Activated CD4-positive, alpha-beta T cell treated with anti-CD3 and anti-CD28 coated beads, Interleukin-10, Interleukin-2, amounts not matched to agents 100 ng/mL and 50 ng/mL, durations not matched to agents 16 hours and 8 hours (primary cell): ENCODE results near the gene ADAMTSL2.

Experiments
- DNase-seq: peaks from one replicate; pipeline ENCODE4 v3.0.0-alpha.2; 2020

The ADAMTSL2 gene

GRCh38 chr9:133591116-133591910, 56.8 kb downstream of the ADAMTSL2 start:
- no peak for DNase-seq

GRCh38 chr9:133591985-133592384, 57.5 kb downstream of the ADAMTSL2 start:
- DNase-seq, result no peak

DNA sequence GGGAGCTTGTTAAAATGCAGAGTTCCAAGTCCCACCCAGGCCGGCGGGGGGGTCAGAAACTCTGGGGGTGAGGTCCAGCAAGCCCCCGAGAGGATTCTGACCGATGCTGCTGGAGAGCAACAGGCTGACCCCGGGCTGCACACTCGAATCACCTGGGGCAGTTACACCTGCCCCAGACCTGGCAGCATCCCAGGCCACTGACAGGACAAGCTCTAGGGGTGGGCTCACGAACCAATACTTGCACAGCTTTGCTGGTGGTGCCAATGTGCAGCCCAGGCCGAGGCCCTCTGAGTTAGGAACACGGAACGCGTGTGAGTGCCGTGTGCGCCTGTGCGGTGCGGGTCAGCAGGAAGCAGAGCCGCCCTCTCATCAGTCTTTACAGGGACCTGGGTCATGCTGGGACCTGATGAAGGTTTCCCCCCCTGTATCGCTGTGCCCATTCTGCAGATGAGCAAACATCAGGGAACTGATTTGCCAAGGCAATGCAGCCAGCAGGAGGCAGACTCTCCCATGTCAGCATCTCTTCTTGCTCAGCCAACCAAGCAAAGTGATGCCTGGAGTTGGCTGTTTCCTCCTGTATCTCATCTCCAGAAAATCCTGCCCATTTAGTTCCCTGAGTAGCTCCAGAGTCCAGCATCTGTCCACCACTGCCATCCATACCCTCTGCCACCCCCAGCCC, 58.4 kb downstream of the ADAMTSL2 start:
- DNase-seq, result no peak

GRCh38 chr9:133593587-133594253, 59.2 kb downstream of the ADAMTSL2 start:
- DNase-seq, result no peak

- DNase-seq, result no peak
Measured at GRCh38 chr9:133594310-133594709, 59.8 kb downstream of the ADAMTSL2 start.

DNA sequence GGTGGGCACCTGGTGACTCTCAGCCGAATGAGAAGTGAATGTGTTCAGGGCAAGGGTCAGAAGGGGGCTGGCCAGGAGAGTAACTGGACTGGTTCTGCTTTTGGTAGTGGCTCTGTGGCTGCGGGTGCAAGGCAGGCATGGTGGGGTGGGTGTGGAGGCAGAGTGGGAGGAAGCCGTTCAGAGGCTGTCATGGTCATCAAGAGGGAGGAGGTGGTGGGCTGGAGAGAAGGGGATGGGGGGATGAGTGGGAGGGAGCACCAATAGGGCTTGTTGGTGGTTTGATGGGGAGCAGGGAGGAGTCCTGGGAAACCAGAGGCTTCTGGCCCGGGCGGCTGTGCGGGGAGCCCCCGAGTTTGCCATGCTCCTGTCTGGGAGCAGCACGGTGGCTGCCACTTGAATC, 61.4 kb downstream of the ADAMTSL2 start:
- no peak for DNase-seq

- no peak for DNase-seq
Measured at GRCh38 chr9:133597316-133597957, 62.9 kb downstream of the ADAMTSL2 start.

DNA sequence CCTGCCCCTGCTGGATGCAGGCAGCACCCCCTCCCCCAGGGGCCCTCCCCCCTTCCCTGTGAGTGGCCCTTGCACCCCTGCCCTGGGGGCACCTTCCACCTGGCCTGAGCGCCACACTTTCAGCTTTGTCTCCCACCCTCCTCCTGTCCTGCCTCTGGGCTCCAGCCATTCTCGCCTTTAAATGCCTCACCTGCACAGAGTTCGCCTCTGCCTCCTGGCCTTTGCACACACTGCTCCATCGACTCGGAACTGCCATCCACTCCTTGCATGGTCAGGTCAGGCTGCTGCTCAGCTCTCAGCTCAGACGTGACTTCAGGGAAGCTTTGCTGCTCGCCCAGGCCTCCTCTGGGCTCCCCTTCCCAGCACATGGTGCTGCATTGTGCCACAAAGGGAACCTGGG, 64.5 kb downstream of the ADAMTSL2 start:
- no peak for DNase-seq

GRCh38 chr9:133599470-133600173, 65.1 kb downstream of the ADAMTSL2 start:
- DNase-seq, result no peak

DNA sequence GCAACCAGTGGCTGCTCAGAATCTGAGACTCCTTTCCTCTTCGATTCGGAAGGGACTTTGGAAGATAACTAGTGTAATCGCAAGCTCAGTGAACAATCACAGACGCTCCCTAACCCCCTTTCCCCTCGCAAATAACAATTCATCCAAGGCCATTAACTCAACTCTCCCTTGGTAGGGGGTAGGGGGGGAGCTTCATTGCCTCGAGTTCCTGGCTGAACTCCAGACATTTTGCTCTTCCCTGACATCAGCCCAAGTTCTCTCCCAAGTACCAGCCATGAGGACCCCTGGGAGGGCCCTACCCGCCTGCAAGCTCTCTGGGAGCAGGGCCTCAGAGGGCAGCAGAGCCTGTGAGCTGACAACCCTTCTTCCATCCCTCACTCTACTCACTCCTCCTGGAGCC, 66.2 kb downstream of the ADAMTSL2 start:
- no peak for DNase-seq

DNA sequence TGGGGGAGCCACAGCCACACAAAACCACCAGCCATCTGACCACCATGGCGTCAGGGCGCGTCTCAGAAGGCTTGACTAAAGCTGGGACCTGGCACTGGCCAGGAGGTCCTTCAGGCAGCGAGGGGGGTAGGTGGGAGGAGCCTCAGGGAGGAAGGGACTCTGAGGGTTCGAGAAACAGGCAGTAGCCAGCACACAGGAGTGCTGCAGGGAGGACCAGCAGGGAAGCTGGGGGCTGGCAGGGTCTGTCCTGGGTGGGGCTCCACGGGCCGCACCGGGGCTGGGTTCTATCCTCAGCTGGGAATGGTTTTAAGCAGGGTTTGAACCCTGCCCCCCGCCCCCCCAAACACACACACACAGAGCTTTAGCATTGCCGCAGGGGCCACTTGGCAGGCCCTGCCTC, 67.2 kb downstream of the ADAMTSL2 start:
- no peak for DNase-seq

GRCh38 chr9:133602277-133602676, 67.8 kb downstream of the ADAMTSL2 start:
- DNase-seq, result no peak

DNA sequence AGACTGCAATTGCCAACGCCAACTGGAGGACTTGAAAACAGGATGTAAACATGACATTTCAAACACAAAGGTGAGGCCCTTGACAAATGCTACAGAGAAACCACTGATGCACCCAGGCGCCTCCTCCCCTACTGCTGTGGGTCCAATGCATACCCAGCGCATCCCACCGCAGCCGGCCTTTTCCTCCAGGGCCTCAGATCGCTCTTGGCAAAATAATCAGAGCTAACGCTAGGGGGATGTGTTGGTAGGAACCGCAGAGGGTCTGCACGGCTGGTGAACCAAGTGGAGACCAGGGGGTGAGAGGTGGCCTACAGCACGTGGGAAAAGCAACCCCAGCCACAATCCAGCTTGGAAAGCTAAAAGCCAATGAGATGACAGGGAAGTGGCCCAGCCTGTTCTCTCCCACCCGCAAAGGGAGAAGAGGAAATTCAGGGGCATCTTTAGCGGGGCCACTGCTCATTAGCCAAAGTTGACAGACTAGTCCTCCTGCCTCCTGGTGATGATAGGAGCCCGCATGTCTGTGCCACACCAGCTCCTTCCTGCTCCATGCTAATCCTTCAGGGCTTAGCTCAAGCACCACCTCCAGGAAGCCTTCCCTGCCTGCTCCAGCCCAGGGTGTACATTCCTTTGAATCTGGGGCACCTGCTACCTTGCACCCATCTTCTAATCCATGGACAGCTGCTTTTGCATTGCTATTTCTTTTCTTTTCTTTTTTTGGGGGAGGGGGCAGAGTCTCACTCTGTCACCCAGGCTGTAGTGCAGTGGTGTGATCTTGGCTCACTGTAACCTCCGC, 68.8 kb downstream of the ADAMTSL2 start:
- DNase-seq, result no peak

DNA sequence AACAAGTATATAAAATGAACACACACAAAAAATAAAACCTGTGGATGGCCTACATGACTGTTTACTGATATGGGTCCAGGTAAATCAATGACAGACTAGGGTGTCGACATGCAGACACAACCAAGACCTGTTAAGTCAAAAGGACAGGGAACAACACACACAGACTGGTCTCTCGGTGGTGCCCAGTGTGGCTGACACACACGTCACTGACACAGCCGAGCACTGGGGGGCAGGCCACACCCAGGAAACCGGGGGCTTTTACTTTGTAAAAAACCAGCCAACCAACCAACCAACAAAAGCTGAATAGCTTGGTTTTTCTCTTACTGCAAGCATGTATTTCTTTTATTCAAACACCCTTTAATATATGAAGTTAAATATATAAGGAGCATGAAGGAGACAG, 69.7 kb downstream of the ADAMTSL2 start:
- peak; percentile 9 for DNase-seq

DNA sequence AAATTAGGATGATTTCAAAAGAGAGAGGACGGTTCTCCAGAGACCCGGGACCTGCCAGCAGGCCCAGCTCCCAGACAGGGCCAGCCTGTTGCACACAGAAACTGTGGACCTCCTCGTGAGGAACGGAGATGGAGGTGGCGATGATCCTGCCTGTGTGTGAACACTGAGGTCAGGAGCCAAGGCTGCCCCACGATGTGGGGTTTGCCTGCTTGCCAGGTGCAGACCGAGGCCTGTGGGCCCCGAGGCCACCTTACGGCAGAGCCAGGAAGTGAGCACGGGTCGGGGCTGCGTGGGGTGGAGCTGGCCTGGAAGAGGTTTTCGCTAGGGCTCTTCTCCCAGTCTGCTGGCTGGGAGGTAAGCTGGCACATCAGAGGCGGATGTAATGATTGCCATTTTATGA, 70.4 kb downstream of the ADAMTSL2 start:
- no peak for DNase-seq

DNA sequence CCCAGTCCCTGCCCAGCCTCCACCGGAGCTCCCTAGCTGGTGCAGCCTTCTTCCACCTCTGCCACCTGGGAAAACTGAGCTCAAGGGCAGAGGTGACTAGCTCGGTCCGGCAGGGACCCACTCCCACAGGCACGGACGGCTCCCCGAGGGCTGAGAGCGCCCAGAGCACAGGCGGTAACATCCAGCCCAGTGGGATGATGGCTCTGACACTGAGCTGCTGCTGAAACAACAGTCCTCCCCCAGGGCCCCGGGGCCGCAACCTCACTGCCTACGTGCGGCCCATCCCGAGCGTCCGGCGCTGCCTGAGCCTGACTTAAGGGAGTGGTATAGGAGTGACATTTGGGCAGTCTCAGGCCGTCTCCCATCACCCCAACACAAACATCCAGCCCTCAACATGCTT, 70.9 kb downstream of the ADAMTSL2 start:
- no peak for DNase-seq

- DNase-seq, result no peak
Measured at GRCh38 chr9:133605856-133606707, 71.6 kb downstream of the ADAMTSL2 start.

GRCh38 chr9:133606708-133607025, 72.2 kb downstream of the ADAMTSL2 start:
- no peak for DNase-seq

- no peak for DNase-seq
Measured at GRCh38 chr9:133607381-133607780, 72.9 kb downstream of the ADAMTSL2 start.

DNA sequence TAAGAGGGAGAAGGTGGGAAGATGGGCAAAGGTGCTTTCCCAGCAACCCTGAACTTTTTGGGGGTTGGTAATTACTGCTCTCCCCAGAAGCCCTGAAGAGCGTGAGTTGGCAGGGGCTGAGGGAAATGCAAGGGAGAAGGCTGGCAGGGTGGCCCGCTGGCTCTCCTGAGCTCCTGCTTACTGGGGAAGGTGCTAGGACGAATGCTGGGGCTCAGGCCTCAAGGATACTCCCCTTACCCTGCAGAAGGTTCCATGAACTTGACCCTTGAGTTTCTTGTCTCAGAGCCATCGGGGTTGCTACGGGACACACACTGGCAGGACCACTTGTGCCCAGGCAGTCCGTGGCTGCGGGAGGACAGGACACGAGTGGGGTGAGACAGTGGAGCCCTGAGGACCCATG, 73.5 kb downstream of the ADAMTSL2 start:
- DNase-seq, result no peak

DNA sequence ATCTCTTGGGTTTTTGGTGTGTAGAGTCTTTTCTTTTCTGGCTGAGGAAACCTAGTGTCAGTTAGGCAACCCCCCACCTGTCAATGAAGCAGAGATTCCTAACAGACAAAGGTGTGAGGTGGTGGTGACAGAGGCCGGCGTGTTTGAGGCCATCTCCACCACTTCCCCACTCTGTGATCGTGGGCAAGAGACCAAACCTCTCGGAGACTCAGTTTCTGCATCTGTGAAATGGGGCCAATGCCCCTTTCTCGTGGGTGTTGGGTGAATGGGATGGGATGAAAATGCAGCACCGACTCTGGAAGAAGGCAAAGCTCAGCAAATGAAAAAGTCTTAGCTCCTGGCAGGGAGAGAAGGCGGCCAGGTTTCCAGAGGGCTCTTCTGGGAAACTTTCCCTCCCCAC, 73.9 kb downstream of the ADAMTSL2 start:
- DNase-seq, result no peak
